Measurements from ENCODE around the gene THEMIS. TPM values are rescaled to one million over a fixed set of nuclear protein-coding genes. Genes with fewer than 3 reads are reported as not detected.
A peak's percentile ranks its signal among the peaks of the same experiment; 100 is the strongest.

THEMIS gene
- total and polyA plus RNA-seq, 2 of the 4 experiments (the other 2 are of a cell fraction), result not detected

- H3K56ac ChIP-seq (ENCODE audit: extremely low read depth, insufficient read depth, low read length), result no peak overlapping the region
- no peak overlapping the region for H3K18ac ChIP-seq (ENCODE audit: low read depth, low read length)
These were observed 124.5 kb downstream of the THEMIS start for GRCh38 chr6:127776320-127776719.

More at GRCh38 chr6:127776320-127776719, 124.5 kb downstream of the THEMIS start:
- TF ChIP-seq MAFK (IDR thresholded peaks at IDR 0.05; ENCODE audit: low read depth, low read length) (peak; percentile 73), MAZ (IDR thresholded peaks at IDR 0.05; ENCODE audit: borderline replicate concordance, low read depth, low read length) (no peak)
- TF ChIP-seq, protein P1, sequence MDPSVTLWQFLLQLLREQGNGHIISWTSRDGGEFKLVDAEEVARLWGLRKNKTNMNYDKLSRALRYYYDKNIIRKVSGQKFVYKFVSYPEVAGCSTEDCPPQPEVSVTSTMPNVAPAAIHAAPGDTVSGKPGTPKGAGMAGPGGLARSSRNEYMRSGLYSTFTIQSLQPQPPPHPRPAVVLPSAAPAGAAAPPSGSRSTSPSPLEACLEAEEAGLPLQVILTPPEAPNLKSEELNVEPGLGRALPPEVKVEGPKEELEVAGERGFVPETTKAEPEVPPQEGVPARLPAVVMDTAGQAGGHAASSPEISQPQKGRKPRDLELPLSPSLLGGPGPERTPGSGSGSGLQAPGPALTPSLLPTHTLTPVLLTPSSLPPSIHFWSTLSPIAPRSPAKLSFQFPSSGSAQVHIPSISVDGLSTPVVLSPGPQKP (IDR thresholded peaks at IDR 0.05; ENCODE audit: borderline replicate concordance, low read depth, low read length), result no peak
- ChIA-PET POLR2A (ENCODE audit: unreplicated experiment) (no interaction called here), CTCF (interaction anchor here (0.7 kb wide), 1 partner anchor 574 kb away, joined by 3 read pairs; no protein-coding TSS in a partner anchor)
- H3K4me3 ChIP-seq (ENCODE audit: insufficient read depth, low read depth, low read length), result no peak overlapping the region
- no peak overlapping the region for H2AFZ ChIP-seq (replicated peaks; ENCODE audit: low read length, poor library complexity)
- no peak for ATAC-seq (ENCODE audit: low read depth)
- intact Hi-C loops (cut with micrococcal nuclease), result no loop called here
- H2BK15ac ChIP-seq (ENCODE audit: low read depth, low read length), result no peak overlapping the region
- H3K9ac ChIP-seq (ENCODE audit: low read depth, low read length), result no peak overlapping the region
- H2BK20ac ChIP-seq (ENCODE audit: low read depth, low read length), result no peak overlapping the region
- no peak overlapping the region for H2AK5ac ChIP-seq (ENCODE audit: low read depth, low read length)
- BruUV-seq (replicated peaks), result no TSS peak
- H2AK9ac ChIP-seq (replicated peaks; ENCODE audit: low read depth, low read length, poor library complexity), result no peak overlapping the region
- no peaks in the 10 kb centered on the region for H3K4me1 ChIP-seq (ENCODE audit: control insufficient read depth, insufficient read depth, low read length)
- no peak overlapping the region for H3K14ac ChIP-seq (replicated peaks; ENCODE audit: low read depth, low read length)
- no peak overlapping the region for H2BK120ac ChIP-seq (ENCODE audit: low read depth, low read length)
- no peak overlapping the region for H3K4me2 ChIP-seq (ENCODE audit: low read depth, low read length)
- WGBS, 2 experiments (ENCODE audit: extremely low coverage in 2 of 2, insufficient read length in 1 of 2), result no CpG with 5 or more reads among the region's 2 CpGs
- H3K36me3 ChIP-seq (ENCODE audit: control insufficient read depth, insufficient read depth, low read length), result no peaks in the 10 kb centered on the region
- dilution Hi-C loops (cut with HindIII; ENCODE audit: low sequenced_read_pairs, unreplicated experiment), result no loop called here
- no peaks in the 10 kb centered on the region for H4K20me1 ChIP-seq (ENCODE audit: insufficient read depth, low read length)
- H3K9me3 ChIP-seq (ENCODE audit: control insufficient read depth, insufficient read depth, low read length), result no peaks in the 10 kb centered on the region
- H4K5ac ChIP-seq (ENCODE audit: low read depth, low read length), result no peak overlapping the region
- in situ Hi-C loops (cut with MboI; ENCODE audit: low sequenced_read_pairs), result no loop called here
- no peak overlapping the region for H3K4ac ChIP-seq (ENCODE audit: low read depth, low read length)
- no peak overlapping the region for H3K27ac ChIP-seq (ENCODE audit: insufficient read depth, low read length)
- H4K91ac ChIP-seq (ENCODE audit: insufficient read depth, low read depth, low read length), result no peak overlapping the region
- H4K8ac ChIP-seq (ENCODE audit: low read depth in 2 of 2, low read length in 2 of 2), result no peak overlapping the region
- no peak overlapping the region for H3K23ac ChIP-seq (ENCODE audit: low read depth, low read length)
- no peak overlapping the region for H2BK5ac ChIP-seq (ENCODE audit: low read depth, low read length, poor library complexity, severe bottlenecking)
- H3K9me1 ChIP-seq (ENCODE audit: insufficient read depth, low read length), result no peaks in the 10 kb centered on the region
- H3K79me1 ChIP-seq (ENCODE audit: low read depth in 1 of 2, low read length in 2 of 2), result no peaks in the 10 kb centered on the region
- DNase-seq, result no peak
- no peaks in the 10 kb centered on the region; the same call in 1 of the 2 replicates for H3K27me3 ChIP-seq (ENCODE audit: control insufficient read depth, insufficient read depth, low read length)

Data from IMR-90 (cell line).